ENCODE measurements around the gene SLC36A4.

DNA sequence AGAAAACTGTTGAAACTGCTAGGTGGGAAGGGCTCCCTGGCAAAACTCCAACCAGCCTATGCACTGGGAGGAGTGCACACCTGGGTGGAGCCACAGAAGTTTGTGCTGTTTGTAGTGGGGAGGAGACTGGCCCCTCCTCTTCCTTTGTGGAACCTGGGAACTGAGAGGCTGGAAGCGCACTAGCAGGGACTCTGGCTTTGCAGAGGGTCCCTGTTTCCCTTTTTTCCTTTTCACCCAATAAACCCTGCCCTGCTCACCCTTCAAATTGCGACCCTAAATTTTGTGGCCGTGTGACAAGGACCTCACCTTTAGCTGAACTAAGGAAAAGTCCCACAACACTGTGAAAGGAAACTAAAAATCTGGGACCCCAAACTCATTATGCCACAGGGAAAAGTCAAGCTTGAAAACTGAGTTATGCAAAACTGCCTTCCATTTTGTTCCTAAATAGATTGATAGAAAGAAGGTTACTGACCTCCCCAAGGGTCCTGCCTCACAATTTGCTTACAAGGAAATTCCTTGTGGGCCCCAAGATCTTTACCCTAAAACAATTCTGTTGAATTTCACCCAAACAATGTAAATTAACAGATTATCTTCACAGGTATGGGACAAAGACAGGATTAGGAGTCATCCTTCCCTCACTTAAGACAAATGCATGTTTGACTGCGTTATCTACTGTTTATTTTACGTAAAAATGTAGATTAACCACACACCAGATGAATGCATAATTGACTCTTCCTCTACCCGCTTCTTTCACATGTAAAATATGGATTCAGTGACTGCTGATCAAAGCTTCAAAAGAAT, 81.0 kb downstream of the SLC36A4 start:
- no peak for TF ChIP-seq EZH2 (IDR thresholded peaks at IDR 0.05; ENCODE audit: low read length)
- TF ChIP-seq CTCF (optimal IDR thresholded peaks at IDR 0.05 in 1 of 3, IDR thresholded peaks at IDR 0.05 in 1 of 3, conservative IDR thresholded peaks at IDR 0.05 in 1 of 3; ENCODE audit: extremely low read depth in 1 of 3, insufficient read depth in 2 of 3, low read length in 3 of 3), result no peak

Measured in keratinocyte (primary cell).